Transverse colon (tissue), 4 donors: Measurements from ENCODE around the gene TJP1. TPM values are rescaled to one million over a fixed set of nuclear protein-coding genes. Genes with fewer than 3 reads are reported as not detected.
"Not testable (repeated sequence)": the region's sequence is repeated elsewhere in the genome, so short reads cannot be mapped to it uniquely, and the experiment has no call there.

ENCODE experiments used
- DNase-seq: peaks from one replicate; pipeline ENCODE4 v3.0.0-alpha.2; 2019
- H3K27ac ChIP-seq, 4 donors: fragments of 200-600 bp; sonication (generic); 2 replicates each; pipeline ENCODE4 v1.5.1; 2016 to 2018; ENCODE audit warnings: inconsistent platforms in 4 of 4
- H3K27me3 ChIP-seq: fragments of 200-600 bp; sonication (generic); 2 replicates; pipeline ENCODE4 v1.5.1; 2017; ENCODE audit warnings: inconsistent platforms
- H3K36me3 ChIP-seq, 4 donors: fragments of 200-600 bp; sonication (generic); 2 replicates each; pipeline ENCODE4 v1.5.1; 2017 to 2019; ENCODE audit warnings: inconsistent platforms in 4 of 4
- H3K4me1 ChIP-seq, 4 donors: fragments of 200-600 bp; sonication (generic); 2 replicates each; pipeline ENCODE4 v1.5.1; 2017 to 2020; ENCODE audit warnings: inconsistent platforms in 4 of 4
- H3K4me3 ChIP-seq, 4 donors: fragments of 200-600 bp; sonication (generic); 1 replicate in 1 of 4; 2 replicates in 3 of 4; pipeline versions ENCODE4 v1.5.1 to v1.6.1; 2017 to 2019; ENCODE audit warnings: inconsistent platforms in 4 of 4
- H3K9me3 ChIP-seq, 2 donors: fragments of 200-600 bp; sonication (generic); 2 replicates each; pipeline ENCODE4 v1.5.1; 2017 to 2019; ENCODE audit warnings: inconsistent platforms in 2 of 2
- EP300 ChIP-seq: sonication (generic); formaldehyde crosslinking; IDR thresholded peaks from one replicate; pipeline ENCODE4 v1.6.1; 2017; ENCODE audit warnings: antibody characterized with exemption, low read depth
- POLR2A ChIP-seq: fragments of 450-650 bp; IDR thresholded peaks from one replicate; pipeline ENCODE4 v1.6.1; 2016; ENCODE audit warnings: antibody characterized with exemption, mild to moderate bottlenecking, moderate library complexity
- POLR2AphosphoS5 ChIP-seq, 3 donors: sonication (generic); formaldehyde crosslinking; IDR thresholded peaks; one replicate each; pipeline ENCODE4 v1.6.1; 2016; ENCODE audit warnings: antibody characterized with exemption in 3 of 3
- WGBS, 2 donors: methylation state at CpG; one replicate each; pipeline ENCODE4 v1.1.5; 2018; ENCODE audit warnings: low coverage in 1 of 2; 5-methylcytosine and 5-hydroxymethylcytosine counted together
- in situ Hi-C, 4 donors: fragments of 200-750 bp; cut with MboI; loops; one replicate each; pipeline versions ENCODE4 v1.15.0 to v1.15.1; 2017; ENCODE audit warnings: low sequenced_read_pairs in 3 of 4, low pct_ligation_motif_present in 1 of 4, low pct_unique_long_range_greater_than_20kb in 1 of 4
- intact Hi-C: fragments of 100-400 bp; cut with DNase I; formaldehyde crosslinking; loops from one replicate; pipeline ENCODE4 v1.15.1; 2023; ENCODE audit warnings: low total_unique reads
- total RNA-seq, 4 donors: library from RNA; depleted of rRNA; stranded (reverse); fragments of >200 nt; gene quantifications; one replicate each; pipeline ENCODE4 v1.1.0, GENCODE V29; 2016
- TF ChIP-seq, protein P1 (sequence below), 5 experiments: fragments of 200-600 bp in 3 of 5; fragments of 450-650 bp in 2 of 5; sonication (generic) in 3 of 5; IDR thresholded peaks; 1 replicate in 2 of 5; 2 replicates in 3 of 5; pipeline ENCODE4 v1.5.1; 2016 to 2017; ENCODE audit warnings: antibody characterized with exemption in 5 of 5, inconsistent platforms in 3 of 5, mild to moderate bottlenecking in 2 of 5, moderate library complexity in 1 of 5

Gene TJP1
- total RNA-seq, 4 donors from 2014 or later = 69.9 to 119 (median 93.0) TPM

DNA sequence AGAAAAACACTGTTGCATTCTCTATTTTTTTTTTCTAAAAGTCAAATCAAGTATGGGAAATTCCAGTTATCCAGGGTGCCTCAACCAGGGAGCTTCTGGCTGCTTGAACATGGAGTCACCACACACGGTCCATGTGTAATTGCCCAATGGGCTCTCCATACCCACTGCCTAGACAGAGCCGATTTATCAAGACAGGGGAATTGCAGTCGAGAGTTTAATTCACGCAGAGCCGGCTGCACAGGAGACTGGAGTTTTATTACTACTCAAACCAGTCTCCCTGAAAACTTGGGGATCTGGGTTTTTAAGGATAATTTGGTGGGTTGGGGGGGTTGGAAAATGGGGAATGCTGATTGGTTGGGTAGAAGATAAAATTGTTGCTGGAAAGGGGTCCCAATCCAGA is 149.8 kb downstream of the TJP1 start:
- Histone ChIP-seq H3K9me3 (no peaks in the 10 kb centered on the region), H3K4me1 (peaks cover 0 to 49% (median 26%) of the 10 kb centered on the region in 4 donors), H3K4me3 (no peak overlapping the region), H3K27me3 (peaks cover 15% of the 10 kb centered on the region), H3K27ac (no peak overlapping the region), H3K36me3 (no peaks in the 10 kb centered on the region)
- in situ Hi-C loops (loop anchor here in 2 of 4 donors (25.0 kb wide), 2 partner anchors 265 to 390 kb away; no protein-coding TSS in a partner anchor), intact Hi-C loops (no loop called here)
- no peak for DNase-seq
- 84 to 93% methylated on average over 5 of the region's 5 CpGs for WGBS, 2 donors
- TF ChIP-seq POLR2A = no peak
- no peak for TF ChIP-seq EP300
- no peak for TF ChIP-seq POLR2AphosphoS5 (IDR thresholded peaks at IDR 0.05)
- TF ChIP-seq, protein P1, sequence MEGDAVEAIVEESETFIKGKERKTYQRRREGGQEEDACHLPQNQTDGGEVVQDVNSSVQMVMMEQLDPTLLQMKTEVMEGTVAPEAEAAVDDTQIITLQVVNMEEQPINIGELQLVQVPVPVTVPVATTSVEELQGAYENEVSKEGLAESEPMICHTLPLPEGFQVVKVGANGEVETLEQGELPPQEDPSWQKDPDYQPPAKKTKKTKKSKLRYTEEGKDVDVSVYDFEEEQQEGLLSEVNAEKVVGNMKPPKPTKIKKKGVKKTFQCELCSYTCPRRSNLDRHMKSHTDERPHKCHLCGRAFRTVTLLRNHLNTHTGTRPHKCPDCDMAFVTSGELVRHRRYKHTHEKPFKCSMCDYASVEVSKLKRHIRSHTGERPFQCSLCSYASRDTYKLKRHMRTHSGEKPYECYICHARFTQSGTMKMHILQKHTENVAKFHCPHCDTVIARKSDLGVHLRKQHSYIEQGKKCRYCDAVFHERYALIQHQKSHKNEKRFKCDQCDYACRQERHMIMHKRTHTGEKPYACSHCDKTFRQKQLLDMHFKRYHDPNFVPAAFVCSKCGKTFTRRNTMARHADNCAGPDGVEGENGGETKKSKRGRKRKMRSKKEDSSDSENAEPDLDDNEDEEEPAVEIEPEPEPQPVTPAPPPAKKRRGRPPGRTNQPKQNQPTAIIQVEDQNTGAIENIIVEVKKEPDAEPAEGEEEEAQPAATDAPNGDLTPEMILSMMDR (IDR thresholded peaks at IDR 0.05) = no peak

DNA sequence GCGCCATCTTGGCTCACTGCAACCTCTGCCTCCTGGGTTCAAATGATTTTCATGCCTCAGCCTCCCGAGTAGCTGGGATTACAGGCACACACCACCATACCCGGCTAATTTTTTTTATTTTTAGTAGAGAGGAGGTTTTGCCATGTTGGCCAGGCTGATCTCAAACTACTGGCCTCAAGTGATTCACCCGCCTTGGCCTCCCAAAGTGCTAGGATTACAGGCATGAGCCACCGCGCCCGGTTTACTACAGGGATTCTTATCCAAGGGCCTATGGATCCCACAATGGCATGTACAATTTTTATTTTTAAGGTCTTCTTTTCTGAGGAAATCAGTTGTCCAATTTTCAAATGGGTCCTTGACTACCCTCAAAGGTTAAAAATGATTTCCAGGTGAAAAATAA is 150.2 kb downstream of the TJP1 start:
- in situ Hi-C loops = loop anchor here in 2 of 4 donors (25.0 kb wide), 2 partner anchors 265 to 390 kb away; no protein-coding TSS in a partner anchor
- WGBS, 2 donors = 80 to 95% methylated on average over 1 to 7 of the region's 7 CpGs
- intact Hi-C loops = not testable (repeated sequence)

DNA sequence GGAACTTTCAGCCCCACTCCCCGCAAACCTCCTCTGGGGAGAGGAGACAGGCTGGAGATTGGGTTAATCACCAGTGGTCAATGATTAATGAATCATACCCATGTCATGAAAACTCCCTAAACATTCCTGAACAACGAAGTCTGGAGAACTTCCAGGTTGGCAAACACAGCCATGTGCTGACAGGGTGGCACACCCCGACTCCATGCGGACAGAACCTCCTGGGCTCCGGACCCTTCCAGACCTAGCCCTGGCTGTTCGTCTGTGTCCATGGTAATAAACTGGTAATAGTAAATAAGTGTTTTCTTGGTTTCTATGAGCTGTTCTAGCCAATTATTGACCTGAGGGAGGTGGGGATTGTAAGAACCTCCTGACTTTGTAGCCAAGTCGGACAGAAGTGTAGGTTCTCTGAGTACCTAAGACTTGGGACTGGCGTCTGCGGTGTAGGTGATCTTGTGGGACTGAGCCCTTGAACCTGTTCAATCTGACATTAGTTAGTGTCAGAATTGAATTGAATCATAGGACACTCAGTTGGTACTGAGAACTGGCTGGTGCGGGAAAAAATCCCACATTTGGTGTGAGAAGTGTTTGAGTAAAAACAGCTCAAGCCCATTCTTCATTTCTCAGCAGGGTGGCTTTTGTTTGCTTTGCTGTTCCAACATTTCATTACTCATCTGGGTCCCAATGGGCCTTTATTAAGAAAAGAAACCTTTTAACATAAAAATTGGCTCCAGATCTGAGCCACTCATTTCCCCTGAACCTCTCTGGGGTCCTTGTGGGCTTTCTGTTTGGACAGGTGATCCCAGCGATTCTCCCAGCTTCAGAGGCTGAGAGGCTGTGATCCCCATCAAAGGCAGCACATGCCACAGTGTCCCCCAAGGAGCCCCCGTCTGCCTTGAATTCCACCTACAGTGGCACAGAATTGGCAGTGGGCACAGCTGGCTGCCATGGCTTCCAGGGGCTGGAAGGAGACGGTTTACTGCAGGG is 151.0 kb downstream of the TJP1 start:
- intact Hi-C loops (no loop called here), in situ Hi-C loops (loop anchor here in 2 of 4 donors (25.0 kb wide), 2 partner anchors 266 to 391 kb away; no protein-coding TSS in a partner anchor)
- H3K36me3 ChIP-seq = no peaks in the 10 kb centered on the region
- 53 to 58% methylated on average over 3 to 13 of the region's 13 CpGs for WGBS, 2 donors
- no peaks in the 10 kb centered on the region for H3K9me3 ChIP-seq
- peak overlapping the region in 1 of 4 donors; percentile 16 for H3K4me3 ChIP-seq
- peak overlapping the region; percentile 41 to 70 (median 60) for H3K27ac ChIP-seq
- H3K4me1 ChIP-seq = peaks cover 0 to 39% (median 25%) of the 10 kb centered on the region in 4 donors
- peak; percentile 82 for DNase-seq
- peaks cover 15% of the 10 kb centered on the region for H3K27me3 ChIP-seq
- TF ChIP-seq EP300 = no peak
- peak in 2 of 3 donors; percentile 31 to 64 for TF ChIP-seq POLR2AphosphoS5 (IDR thresholded peaks at IDR 0.05)
- TF ChIP-seq, protein P1 (IDR thresholded peaks at IDR 0.05) = no peak
- peak; percentile 43 for TF ChIP-seq POLR2A

More for the DNA sequence above, 150.2 kb downstream of the TJP1 start:
- not testable (repeated sequence) for H3K36me3 ChIP-seq, H3K9me3 ChIP-seq, H3K4me3 ChIP-seq, DNase-seq
- H3K27ac ChIP-seq = peak overlapping the region in 2 of 4 donors; percentile 62 to 70
- H3K4me1 ChIP-seq = peaks cover 0 to 45% (median 26%) of the 10 kb centered on the region in 4 donors
- peaks cover 15% of the 10 kb centered on the region for H3K27me3 ChIP-seq

DNA sequence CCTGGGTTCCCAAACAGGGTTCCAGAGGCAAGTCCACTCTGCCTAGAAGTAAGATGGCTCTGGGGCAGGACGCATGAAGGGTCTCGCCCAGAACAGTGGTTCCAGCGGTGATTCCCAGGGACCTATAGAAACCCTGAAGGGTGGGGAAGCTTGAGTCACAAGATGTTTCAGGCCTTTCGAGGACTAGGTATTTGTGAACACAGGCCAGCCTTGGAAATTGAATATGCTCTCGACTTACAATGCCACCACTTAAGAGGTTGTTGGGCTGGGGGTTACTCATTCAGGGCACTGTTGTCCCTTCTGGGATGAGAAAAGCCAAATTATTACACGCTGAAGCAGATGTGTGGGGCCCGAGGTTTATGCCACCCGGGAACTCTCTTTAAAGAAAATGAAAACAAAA is 152.0 kb downstream of the TJP1 start:
- TF ChIP-seq, protein P1 (IDR thresholded peaks at IDR 0.05) = no peak
- TF ChIP-seq POLR2A (no peak), EP300 (no peak), POLR2AphosphoS5 (IDR thresholded peaks at IDR 0.05) (no peak)
- intact Hi-C loops (no loop called here), in situ Hi-C loops (loop anchor here in 2 of 4 donors (25.0 kb wide), 2 partner anchors 267 to 392 kb away; no protein-coding TSS in a partner anchor)
- peaks cover 0 to 34% (median 17%) of the 10 kb centered on the region in 4 donors for H3K4me1 ChIP-seq
- H3K4me3 ChIP-seq = no peak overlapping the region
- peaks cover 9% of the 10 kb centered on the region for H3K27me3 ChIP-seq
- DNase-seq = no peak
- H3K27ac ChIP-seq = peak overlapping the region in 3 of 4 donors; percentile 57 to 62 (median 57)
- H3K9me3 ChIP-seq = no peaks in the 10 kb centered on the region
- no peaks in the 10 kb centered on the region for H3K36me3 ChIP-seq
- WGBS, 2 donors = 68 to 69% methylated on average over 4 to 8 of the region's 8 CpGs
